Keratinocyte (primary cell): Measurements from ENCODE around the gene CCL7. TPM values are rescaled to one million over a fixed set of nuclear protein-coding genes. Genes with fewer than 3 reads are reported as not detected.

ENCODE experiments used
- DNase-seq: peaks from one replicate; pipeline ENCODE4 v3.0.0-alpha.2; 2011; ENCODE audit warnings: low read depth, missing footprints, low spot score
- FAIRE-seq: peaks from 2 replicates; lab custom pipeline; 2011; peaks lifted over from hg19 to GRCh38; lab: Jason Lieb, UNC
- H2AFZ ChIP-seq: 2 replicates; pipeline ENCODE4 v1.6.0; 2012; ENCODE audit warnings: low read length, control low read depth, inconsistent platforms; ENCODE audit not compliant: control insufficient read depth
- H3K27ac ChIP-seq: 2 replicates; pipeline ENCODE4 v1.5.1; 2011; ENCODE audit warnings: low read length; ENCODE audit not compliant: control insufficient read depth, insufficient read depth
- H3K27me3 ChIP-seq: 3 replicates; pipeline ENCODE4 v1.6.0; 2011; ENCODE audit warnings: low read length; ENCODE audit not compliant: control insufficient read depth, insufficient read depth; ENCODE audit errors: extremely low read depth
- H3K36me3 ChIP-seq, 2 experiments: 2 replicates in 1 of 2; 3 replicates in 1 of 2; pipeline ENCODE4 v1.5.1; 2011; ENCODE audit warnings: low read length in 2 of 2, mild to moderate bottlenecking in 1 of 2; ENCODE audit not compliant: control insufficient read depth in 2 of 2, insufficient read depth in 2 of 2; ENCODE audit errors: extremely low read depth in 1 of 2
- H3K4me1 ChIP-seq: 3 replicates; pipeline ENCODE4 v1.5.1; 2011; ENCODE audit warnings: low read length; ENCODE audit not compliant: control insufficient read depth, insufficient read depth; ENCODE audit errors: extremely low read depth
- H3K4me2 ChIP-seq: 3 replicates; pipeline ENCODE4 v1.6.0; 2011; ENCODE audit warnings: low read depth, low read length; ENCODE audit not compliant: control insufficient read depth, insufficient read depth; ENCODE audit errors: extremely low read depth
- H3K4me3 ChIP-seq, 3 experiments: fragments of 200-600 bp in 1 of 3; sonication (generic) in 1 of 3; 2 replicates in 2 of 3; 3 replicates in 1 of 3; pipeline ENCODE4 v1.5.1; 2011 to 2016; ENCODE audit warnings: low read length in 3 of 3, mild to moderate bottlenecking in 3 of 3, control low read depth in 2 of 3, inconsistent platforms in 1 of 3, low read depth in 1 of 3, mixed read lengths in 1 of 3, mixed run types in 1 of 3, moderate library complexity in 1 of 3; ENCODE audit not compliant: control insufficient read depth in 2 of 3, insufficient read depth in 2 of 3; ENCODE audit errors: extremely low read depth in 1 of 3
- H3K79me2 ChIP-seq: 2 replicates; pipeline ENCODE4 v1.6.0; 2012; ENCODE audit warnings: low read length; ENCODE audit not compliant: control insufficient read depth, insufficient read depth
- H3K9ac ChIP-seq: 3 replicates; pipeline ENCODE4 v1.6.0; 2011; ENCODE audit warnings: low read length; ENCODE audit not compliant: control insufficient read depth, insufficient read depth; ENCODE audit errors: extremely low read depth
- H3K9me1 ChIP-seq: 3 replicates; pipeline ENCODE4 v1.6.0; 2011; ENCODE audit warnings: low read length; ENCODE audit not compliant: control insufficient read depth, insufficient read depth; ENCODE audit errors: extremely low read depth
- H3K9me3 ChIP-seq: 2 replicates; pipeline ENCODE4 v1.5.1; 2012; ENCODE audit warnings: low read depth, low read length; ENCODE audit not compliant: control insufficient read depth
- H4K20me1 ChIP-seq: 3 replicates; pipeline ENCODE4 v1.6.0; 2011; ENCODE audit warnings: low read length; ENCODE audit not compliant: control insufficient read depth, insufficient read depth; ENCODE audit errors: extremely low read depth
- EZH2 ChIP-seq: IDR thresholded peaks from one replicate; pipeline ENCODE4 v1.6.1; 2012; ENCODE audit warnings: inconsistent platforms, mild to moderate bottlenecking, low read length, moderate library complexity
- dilution Hi-C: fragments of 300-500 bp; cut with MboI; formaldehyde crosslinking; loops from one replicate; pipeline ENCODE4 v1.7.0; 2020; ENCODE audit warnings: low sequenced_read_pairs; ENCODE audit not compliant: extremely low pct_ligation_motif_present
- polyA plus RNA-seq, 5 experiments: library from polyadenylated mRNA; depleted of rRNA in 3 of 5; stranded (reverse) in 3 of 5; stranded (forward) in 1 of 5; unstranded in 1 of 5; fragments of >200 nt; gene quantifications; 1 replicate in 1 of 5; 2 replicates in 3 of 5; 3 replicates in 1 of 5; pipeline versions ENCODE4 v1.2.1 to v1.2.3, GENCODE V29; 2011 to 2012; ENCODE audit warnings: missing spikeins in 2 of 5, low read depth in 1 of 5, low replicate concordance in 1 of 5
- TF ChIP-seq, protein P1 (sequence below), 3 experiments: IDR thresholded peaks in 1 of 3; conservative IDR thresholded peaks in 1 of 3; optimal IDR thresholded peaks in 1 of 3; 2 replicates in 2 of 3; 3 replicates in 1 of 3; pipeline versions ENCODE3 to v1.5.1; 2011; ENCODE audit warnings: low read length in 3 of 3, mild to moderate bottlenecking in 3 of 3, moderate library complexity in 2 of 3, control low read depth in 1 of 3, inconsistent platforms in 1 of 3; ENCODE audit not compliant: insufficient read depth in 2 of 3; ENCODE audit errors: extremely low read depth in 1 of 3

The CCL7 gene
- polyA plus RNA-seq, 1 donor (not counting 4 experiments of a cell fraction or from before 2014, with no cell fraction given): not detected

DNA sequence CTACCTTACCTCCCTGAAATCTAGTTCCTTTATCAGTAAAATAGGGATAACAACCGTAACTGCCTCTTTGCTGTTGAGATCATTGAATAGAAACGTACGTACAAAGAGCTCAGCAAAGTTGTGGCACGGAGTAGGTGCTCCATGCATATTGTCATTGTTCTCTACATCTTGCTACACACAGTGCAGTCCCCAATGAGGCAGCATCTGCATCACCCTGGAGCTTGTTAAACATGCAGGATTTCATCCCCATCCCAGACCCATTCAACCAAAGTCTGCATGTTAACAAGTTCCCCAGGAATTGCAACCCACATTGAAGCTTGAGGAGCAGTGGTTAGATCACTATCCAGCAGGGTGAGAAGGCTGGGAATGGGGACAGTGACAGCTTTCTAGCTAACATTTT is 48.6 kb upstream of the CCL7 start:
- dilution Hi-C loops: loop anchor here (25.0 kb wide), 1 partner anchor 141 kb away; the partner anchor contains the start of genes CCL1 and CCL13
- Histone ChIP-seq H3K4me3 (no peak overlapping the region), H3K4me1 (no peaks in the 10 kb centered on the region), H3K79me2 (no peaks in the 10 kb centered on the region), H2AFZ (no peak overlapping the region), H3K27me3 (peaks cover 7% of the 10 kb centered on the region), H3K9me3 (no peaks in the 10 kb centered on the region), H3K4me2 (no peak overlapping the region), H3K9ac (no peak overlapping the region), H3K27ac (no peak overlapping the region), H3K9me1 (no peaks in the 10 kb centered on the region), H4K20me1 (no peaks in the 10 kb centered on the region), H3K36me3 (no peaks in the 10 kb centered on the region)
- no peak for DNase-seq
- TF ChIP-seq, protein P1, sequence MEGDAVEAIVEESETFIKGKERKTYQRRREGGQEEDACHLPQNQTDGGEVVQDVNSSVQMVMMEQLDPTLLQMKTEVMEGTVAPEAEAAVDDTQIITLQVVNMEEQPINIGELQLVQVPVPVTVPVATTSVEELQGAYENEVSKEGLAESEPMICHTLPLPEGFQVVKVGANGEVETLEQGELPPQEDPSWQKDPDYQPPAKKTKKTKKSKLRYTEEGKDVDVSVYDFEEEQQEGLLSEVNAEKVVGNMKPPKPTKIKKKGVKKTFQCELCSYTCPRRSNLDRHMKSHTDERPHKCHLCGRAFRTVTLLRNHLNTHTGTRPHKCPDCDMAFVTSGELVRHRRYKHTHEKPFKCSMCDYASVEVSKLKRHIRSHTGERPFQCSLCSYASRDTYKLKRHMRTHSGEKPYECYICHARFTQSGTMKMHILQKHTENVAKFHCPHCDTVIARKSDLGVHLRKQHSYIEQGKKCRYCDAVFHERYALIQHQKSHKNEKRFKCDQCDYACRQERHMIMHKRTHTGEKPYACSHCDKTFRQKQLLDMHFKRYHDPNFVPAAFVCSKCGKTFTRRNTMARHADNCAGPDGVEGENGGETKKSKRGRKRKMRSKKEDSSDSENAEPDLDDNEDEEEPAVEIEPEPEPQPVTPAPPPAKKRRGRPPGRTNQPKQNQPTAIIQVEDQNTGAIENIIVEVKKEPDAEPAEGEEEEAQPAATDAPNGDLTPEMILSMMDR (optimal IDR thresholded peaks at IDR 0.05 in 1 of 3, IDR thresholded peaks at IDR 0.05 in 1 of 3, conservative IDR thresholded peaks at IDR 0.05 in 1 of 3; ENCODE audit: extremely low read depth in 1 of 3, insufficient read depth in 2 of 3, low read length in 3 of 3): no peak
- TF ChIP-seq EZH2: no peak
- no peak for FAIRE-seq

DNA sequence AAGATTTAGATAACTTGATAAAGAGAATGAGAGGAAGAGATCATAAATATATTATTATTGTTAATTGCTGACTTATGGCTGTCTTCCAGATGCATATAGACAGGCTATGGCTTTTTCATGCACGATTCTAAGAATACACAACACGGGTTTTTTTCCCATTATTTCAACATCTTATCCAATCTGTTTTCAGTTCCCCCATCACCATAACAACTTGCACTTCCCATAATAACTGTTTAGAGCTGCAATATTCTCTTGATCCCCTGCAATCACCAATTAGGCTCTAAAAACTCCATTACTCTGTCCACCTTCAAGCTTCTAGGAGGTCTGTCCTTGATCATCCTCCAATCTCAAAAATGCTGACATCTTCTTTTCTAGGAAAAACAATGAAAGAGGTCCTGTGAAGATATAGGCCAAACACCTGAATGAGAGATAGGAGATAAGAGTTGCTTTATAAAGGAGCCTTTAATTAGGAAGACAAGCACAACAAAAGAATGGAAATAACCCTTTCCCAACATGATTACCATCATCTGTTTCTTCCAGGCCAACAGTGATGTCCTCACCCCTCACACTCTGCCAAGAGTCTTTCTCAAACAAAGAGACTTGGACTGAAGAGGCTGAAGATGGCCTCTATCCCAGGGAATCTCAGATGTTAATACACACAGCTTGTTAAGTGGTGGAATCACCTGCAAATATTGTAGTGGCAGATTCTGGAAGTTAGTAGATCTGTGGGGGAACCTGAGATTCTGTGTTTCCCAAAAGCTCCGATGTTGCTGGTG is 47.1 kb upstream of the CCL7 start:
- peaks cover 7% of the 10 kb centered on the region for H3K27me3 ChIP-seq
- no peaks in the 10 kb centered on the region for H3K36me3 ChIP-seq
- dilution Hi-C loops: loop anchor here (25.0 kb wide), 1 partner anchor 139 kb away; the partner anchor contains the start of genes CCL1 and CCL13
- FAIRE-seq: no peak
- H3K9me3 ChIP-seq: no peaks in the 10 kb centered on the region
- no peaks in the 10 kb centered on the region for H3K79me2 ChIP-seq
- no peaks in the 10 kb centered on the region for H3K9me1 ChIP-seq
- no peak for TF ChIP-seq EZH2
- TF ChIP-seq, protein P1 (optimal IDR thresholded peaks at IDR 0.05 in 1 of 3, IDR thresholded peaks at IDR 0.05 in 1 of 3, conservative IDR thresholded peaks at IDR 0.05 in 1 of 3; ENCODE audit: extremely low read depth in 1 of 3, insufficient read depth in 2 of 3, low read length in 3 of 3): no peak
- H3K4me1 ChIP-seq: no peaks in the 10 kb centered on the region
- no peak overlapping the region for H3K4me3 ChIP-seq
- no peak overlapping the region for H3K4me2 ChIP-seq
- DNase-seq: no peak
- no peak overlapping the region for H3K27ac ChIP-seq
- H4K20me1 ChIP-seq: no peaks in the 10 kb centered on the region
- H2AFZ ChIP-seq: no peak overlapping the region
- no peak overlapping the region for H3K9ac ChIP-seq
